ENCODE data around the gene RREB1. TPM values are rescaled to one million over a fixed set of nuclear protein-coding genes. Genes with fewer than 3 reads are reported as not detected.

RREB1 gene
- total RNA-seq, 1 donor from 2014 or later = 22.4 TPM

DNA sequence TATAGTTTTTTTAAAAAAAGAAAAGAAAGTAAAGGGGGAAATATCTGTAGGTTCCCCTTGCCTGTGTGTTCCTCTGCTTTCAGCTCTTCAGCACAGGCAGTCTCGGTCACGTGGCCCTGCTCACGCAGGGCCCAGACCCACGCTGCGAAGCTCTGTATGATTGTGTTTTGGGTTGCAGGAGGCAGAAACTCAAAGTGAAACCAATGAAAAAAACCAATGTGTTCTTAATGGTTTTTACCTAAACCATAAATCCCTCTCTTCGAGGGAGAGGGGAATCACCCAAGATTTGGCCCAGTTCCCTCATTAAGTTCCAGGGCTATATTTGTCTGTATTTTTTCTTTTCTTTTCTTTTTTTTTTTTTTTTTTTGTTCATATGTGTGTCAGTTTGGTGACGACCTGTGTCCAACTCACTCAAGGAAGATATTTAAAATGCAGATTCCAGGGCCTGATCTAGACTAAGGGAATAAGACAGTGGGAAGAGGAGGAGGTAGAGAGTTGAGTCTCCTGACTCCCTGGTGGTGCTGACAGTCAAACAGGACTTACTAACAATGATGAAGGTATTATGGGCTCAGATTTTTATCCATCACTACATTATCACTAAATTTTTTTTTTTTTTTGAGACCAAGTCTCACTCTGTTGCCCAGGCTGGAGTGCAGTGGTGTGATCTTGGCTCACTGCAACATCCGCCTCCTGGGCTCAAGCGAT, 33.8 kb upstream of the RREB1 start:
- no peak overlapping the region for H3K27ac ChIP-seq (ENCODE audit: low read depth, low read length)
- no peak overlapping the region for H3K4me3 ChIP-seq (ENCODE audit: low read length in 3 of 3)

DNA sequence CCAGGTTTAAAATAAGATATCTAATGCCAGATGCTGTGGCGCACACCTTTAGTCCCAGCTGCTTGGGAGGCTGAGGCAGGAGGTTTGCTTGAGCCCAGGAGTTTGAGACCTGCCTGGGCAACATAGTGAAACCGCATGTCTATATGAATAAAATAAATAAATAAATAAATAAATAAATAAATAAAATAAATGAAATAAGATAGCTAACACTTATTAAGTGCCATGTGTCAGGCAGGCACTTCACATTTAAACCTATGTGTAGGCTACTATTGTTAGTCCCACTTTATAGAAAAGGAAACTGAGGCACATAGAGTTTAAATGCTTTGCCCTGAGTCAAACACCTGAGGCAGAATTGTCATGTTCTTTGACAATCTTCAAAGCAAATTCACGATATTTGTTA, 32.9 kb upstream of the RREB1 start:
- Histone ChIP-seq H3K4me1 (ENCODE audit: control insufficient read depth in 3 of 3, insufficient read depth in 3 of 3, low read length in 3 of 3) (no peaks in the 10 kb centered on the region), H3K36me3 (ENCODE audit: control insufficient read depth in 3 of 3, insufficient read depth in 3 of 3, low read length in 3 of 3) (no peaks in the 10 kb centered on the region), H3K27me3 (ENCODE audit: control insufficient read depth in 3 of 3, insufficient read depth in 3 of 3, low read length in 3 of 3) (no peaks in the 10 kb centered on the region), H3K9me3 (ENCODE audit: control insufficient read depth in 3 of 3, low read length in 3 of 3) (no peaks in the 10 kb centered on the region), H3K4me3 (ENCODE audit: low read length in 3 of 3) (no peak overlapping the region), H3K27ac (ENCODE audit: low read depth, low read length) (no peak overlapping the region), H3K9ac (ENCODE audit: low read depth in 1 of 3, low read length in 3 of 3) (no peak overlapping the region)

More for the DNA sequence above, 33.8 kb upstream of the RREB1 start:
- no peaks in the 10 kb centered on the region for H3K4me1 ChIP-seq (ENCODE audit: control insufficient read depth in 3 of 3, insufficient read depth in 3 of 3, low read length in 3 of 3)
- no peaks in the 10 kb centered on the region for H3K9me3 ChIP-seq (ENCODE audit: control insufficient read depth in 3 of 3, low read length in 3 of 3)
- H3K9ac ChIP-seq (ENCODE audit: low read depth in 1 of 3, low read length in 3 of 3) = no peak overlapping the region
- no peaks in the 10 kb centered on the region for H3K27me3 ChIP-seq (ENCODE audit: control insufficient read depth in 3 of 3, insufficient read depth in 3 of 3, low read length in 3 of 3)
- H3K36me3 ChIP-seq (ENCODE audit: control insufficient read depth in 3 of 3, insufficient read depth in 3 of 3, low read length in 3 of 3) = no peaks in the 10 kb centered on the region

DNA sequence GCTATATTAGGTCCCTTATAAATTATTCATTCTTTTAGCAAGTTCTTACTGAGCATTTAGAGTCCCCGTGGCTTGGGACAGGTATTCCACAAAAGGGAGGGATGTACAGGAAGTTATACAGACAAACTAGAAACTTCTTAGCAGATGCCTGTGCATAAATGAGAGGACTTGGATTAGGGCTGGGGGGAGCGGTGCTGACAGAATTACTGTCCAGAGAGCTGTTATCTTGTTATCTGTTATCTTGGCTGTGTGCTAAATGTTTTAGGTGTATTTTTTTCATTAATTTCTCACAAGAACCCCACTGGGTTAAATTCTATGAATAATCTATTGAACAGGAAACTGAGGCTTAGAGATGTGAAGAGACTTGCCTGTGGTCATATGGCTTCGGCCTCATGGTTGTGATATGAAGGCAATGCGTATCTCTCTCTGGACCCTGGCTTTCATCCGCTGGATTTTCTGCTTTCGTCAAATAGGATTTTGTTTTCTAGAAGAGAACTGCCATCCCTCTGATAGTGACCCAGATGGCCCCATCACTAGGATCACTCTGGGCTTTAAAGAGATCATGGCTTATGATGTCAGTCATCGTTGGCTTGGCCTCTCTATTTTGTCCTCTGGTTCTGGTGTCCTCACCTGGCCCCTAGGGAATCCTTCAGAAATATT, 32.3 kb upstream of the RREB1 start:
- no peak overlapping the region for H3K9ac ChIP-seq (ENCODE audit: low read depth in 1 of 3, low read length in 3 of 3)
- H3K36me3 ChIP-seq (ENCODE audit: control insufficient read depth in 3 of 3, insufficient read depth in 3 of 3, low read length in 3 of 3) = no peaks in the 10 kb centered on the region
- H3K27ac ChIP-seq (ENCODE audit: low read depth, low read length) = no peak overlapping the region

DNA sequence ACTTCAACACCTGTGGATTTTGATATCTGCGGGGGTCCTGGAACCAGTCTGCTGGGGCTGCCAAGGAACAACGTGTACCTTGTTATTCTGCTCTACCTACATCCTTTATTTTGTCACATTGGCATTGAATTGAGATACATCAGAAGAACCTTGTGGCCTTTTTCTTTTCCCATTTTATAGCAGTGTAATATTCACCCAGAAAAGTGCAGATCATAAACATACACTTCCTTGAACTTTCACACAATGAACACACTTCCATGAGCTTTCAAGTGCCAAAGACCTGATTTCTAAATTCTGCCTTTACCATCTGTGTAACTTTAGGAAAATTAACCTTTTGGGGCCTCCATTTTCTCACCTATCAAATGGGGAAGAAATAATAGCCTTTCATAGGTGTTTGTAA, 29.9 kb upstream of the RREB1 start:
- H3K27me3 ChIP-seq (ENCODE audit: control insufficient read depth in 3 of 3, insufficient read depth in 3 of 3, low read length in 3 of 3) = no peaks in the 10 kb centered on the region
- no peaks in the 10 kb centered on the region for H3K9me3 ChIP-seq (ENCODE audit: control insufficient read depth in 3 of 3, low read length in 3 of 3)
- no peak overlapping the region for H3K9ac ChIP-seq (ENCODE audit: low read depth in 1 of 3, low read length in 3 of 3)
- H3K4me1 ChIP-seq (ENCODE audit: control insufficient read depth in 3 of 3, insufficient read depth in 3 of 3, low read length in 3 of 3) = no peaks in the 10 kb centered on the region
- no peaks in the 10 kb centered on the region for H3K36me3 ChIP-seq (ENCODE audit: control insufficient read depth in 3 of 3, insufficient read depth in 3 of 3, low read length in 3 of 3)
- H3K27ac ChIP-seq (ENCODE audit: low read depth, low read length) = no peak overlapping the region
- H3K4me3 ChIP-seq (ENCODE audit: low read length in 3 of 3) = no peak overlapping the region

More for the DNA sequence above, 32.3 kb upstream of the RREB1 start:
- no peaks in the 10 kb centered on the region for H3K27me3 ChIP-seq (ENCODE audit: control insufficient read depth in 3 of 3, insufficient read depth in 3 of 3, low read length in 3 of 3)
- no peaks in the 10 kb centered on the region for H3K4me1 ChIP-seq (ENCODE audit: control insufficient read depth in 3 of 3, insufficient read depth in 3 of 3, low read length in 3 of 3)
- no peaks in the 10 kb centered on the region for H3K9me3 ChIP-seq (ENCODE audit: control insufficient read depth in 3 of 3, low read length in 3 of 3)
- H3K4me3 ChIP-seq (ENCODE audit: low read length in 3 of 3) = no peak overlapping the region

DNA sequence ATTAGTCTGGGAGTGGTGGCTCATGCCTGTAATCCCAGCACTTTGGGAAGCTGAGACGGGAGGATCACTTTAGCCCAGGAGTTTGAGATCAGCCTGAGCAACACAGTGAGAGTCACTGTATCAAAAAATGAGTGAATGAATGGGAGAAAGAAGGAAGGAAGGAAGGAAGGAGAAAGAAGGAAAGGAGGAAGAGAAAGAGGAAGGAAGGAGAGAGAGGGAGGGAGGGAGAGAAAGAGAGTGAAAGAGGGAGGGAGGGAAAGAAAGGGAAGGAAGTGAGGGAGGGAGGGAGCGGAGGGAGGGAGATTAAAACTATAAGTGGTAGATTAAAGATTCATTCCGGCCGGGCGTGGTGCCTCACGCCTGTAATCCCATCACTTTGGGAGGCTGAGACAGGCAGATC, 28.9 kb upstream of the RREB1 start:
- Histone ChIP-seq H3K27me3 (ENCODE audit: control insufficient read depth in 3 of 3, insufficient read depth in 3 of 3, low read length in 3 of 3) (no peaks in the 10 kb centered on the region), H3K9ac (ENCODE audit: low read depth in 1 of 3, low read length in 3 of 3) (no peak overlapping the region), H3K4me1 (ENCODE audit: control insufficient read depth in 3 of 3, insufficient read depth in 3 of 3, low read length in 3 of 3) (no peaks in the 10 kb centered on the region), H3K36me3 (ENCODE audit: control insufficient read depth in 3 of 3, insufficient read depth in 3 of 3, low read length in 3 of 3) (no peaks in the 10 kb centered on the region), H3K27ac (ENCODE audit: low read depth, low read length) (no peak overlapping the region), H3K4me3 (ENCODE audit: low read length in 3 of 3) (no peak overlapping the region), H3K9me3 (ENCODE audit: control insufficient read depth in 3 of 3, low read length in 3 of 3) (no peaks in the 10 kb centered on the region)

DNA sequence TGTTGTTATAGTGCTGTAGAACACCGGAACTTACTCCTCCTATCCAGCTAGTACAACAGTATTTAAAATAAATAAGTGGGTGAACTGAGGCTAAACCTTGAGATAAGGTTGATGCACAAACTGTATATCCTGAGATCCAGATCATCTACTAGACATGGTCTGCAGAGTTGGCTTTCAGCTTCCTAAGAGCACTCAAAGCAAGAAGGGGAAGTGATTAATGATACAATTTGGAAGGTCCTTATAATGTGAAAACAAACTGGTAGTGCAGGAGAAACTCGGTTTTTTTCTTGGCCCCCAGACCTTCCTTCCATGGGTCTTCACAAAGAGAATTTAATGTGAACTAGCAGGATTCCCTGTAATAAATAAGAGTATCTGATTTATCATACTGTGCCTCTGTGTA, 27.4 kb upstream of the RREB1 start:
- Histone ChIP-seq H3K36me3 (ENCODE audit: control insufficient read depth in 3 of 3, insufficient read depth in 3 of 3, low read length in 3 of 3) (no peaks in the 10 kb centered on the region), H3K27me3 (ENCODE audit: control insufficient read depth in 3 of 3, insufficient read depth in 3 of 3, low read length in 3 of 3) (no peaks in the 10 kb centered on the region), H3K9ac (ENCODE audit: low read depth in 1 of 3, low read length in 3 of 3) (no peak overlapping the region), H3K4me3 (ENCODE audit: low read length in 3 of 3) (no peak overlapping the region), H3K9me3 (ENCODE audit: control insufficient read depth in 3 of 3, low read length in 3 of 3) (no peaks in the 10 kb centered on the region), H3K27ac (ENCODE audit: low read depth, low read length) (no peak overlapping the region), H3K4me1 (ENCODE audit: control insufficient read depth in 3 of 3, insufficient read depth in 3 of 3, low read length in 3 of 3) (no peaks in the 10 kb centered on the region)

DNA sequence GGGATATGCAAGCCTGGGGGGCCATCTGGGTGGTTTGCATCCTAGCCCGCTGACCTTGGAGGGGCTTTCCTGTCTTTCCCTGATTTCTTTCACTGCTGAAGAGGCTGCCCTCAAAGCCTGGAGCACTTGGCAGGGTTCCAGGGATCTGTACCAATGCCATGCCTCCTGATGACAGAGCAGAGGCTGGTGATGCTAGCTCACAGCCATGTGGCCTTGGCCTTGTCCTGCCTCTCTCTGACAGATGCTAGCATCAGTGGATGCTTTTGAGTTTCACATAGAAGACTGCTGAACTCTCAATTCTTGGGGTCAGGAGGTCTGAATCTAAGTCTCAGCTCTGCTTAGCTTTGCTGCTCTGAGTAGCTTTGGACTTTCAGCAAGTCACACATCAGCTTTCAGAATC, 21.9 kb upstream of the RREB1 start:
- H3K4me1 ChIP-seq (ENCODE audit: control insufficient read depth in 3 of 3, insufficient read depth in 3 of 3, low read length in 3 of 3) = peaks cover 9 to 24% (median 11%) of the 10 kb centered on the region in 3 donors
- H3K9me3 ChIP-seq (ENCODE audit: control insufficient read depth in 3 of 3, low read length in 3 of 3) = no peaks in the 10 kb centered on the region
- no peak overlapping the region for H3K9ac ChIP-seq (ENCODE audit: low read depth in 1 of 3, low read length in 3 of 3)
- no peaks in the 10 kb centered on the region for H3K36me3 ChIP-seq (ENCODE audit: control insufficient read depth in 3 of 3, insufficient read depth in 3 of 3, low read length in 3 of 3)
- H3K4me3 ChIP-seq (ENCODE audit: low read length in 3 of 3) = no peak overlapping the region
- H3K27ac ChIP-seq (ENCODE audit: low read depth, low read length) = peak overlapping the region; percentile 11
- no peaks in the 10 kb centered on the region for H3K27me3 ChIP-seq (ENCODE audit: control insufficient read depth in 3 of 3, insufficient read depth in 3 of 3, low read length in 3 of 3)

DNA sequence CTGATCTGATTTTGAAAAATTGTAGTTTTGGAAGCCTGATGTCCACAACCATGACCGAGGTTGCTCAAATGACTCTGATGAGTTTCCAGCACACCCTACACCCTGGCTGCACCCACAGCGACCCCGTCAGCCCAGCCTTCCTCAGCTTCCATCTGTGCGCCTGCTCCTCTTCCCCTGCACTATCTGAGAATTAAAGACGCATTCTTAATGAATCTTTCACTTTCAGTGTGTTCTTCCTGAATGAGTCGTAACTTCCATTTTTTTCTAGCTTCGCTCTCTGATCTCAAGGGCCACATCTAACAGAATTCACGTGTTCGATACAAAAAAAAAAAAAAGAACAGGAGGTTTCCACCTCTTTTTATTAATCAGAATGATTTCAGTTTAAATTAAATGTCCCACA, 21.3 kb upstream of the RREB1 start:
- Histone ChIP-seq H3K27ac (ENCODE audit: low read depth, low read length) (peak overlapping the region; percentile 52), H3K27me3 (ENCODE audit: control insufficient read depth in 3 of 3, insufficient read depth in 3 of 3, low read length in 3 of 3) (no peaks in the 10 kb centered on the region), H3K4me1 (ENCODE audit: control insufficient read depth in 3 of 3, insufficient read depth in 3 of 3, low read length in 3 of 3) (peaks cover 9 to 24% (median 11%) of the 10 kb centered on the region in 3 donors), H3K36me3 (ENCODE audit: control insufficient read depth in 3 of 3, insufficient read depth in 3 of 3, low read length in 3 of 3) (no peaks in the 10 kb centered on the region), H3K4me3 (ENCODE audit: low read length in 3 of 3) (peak overlapping the region; percentile 3 to 66 (median 7)), H3K9me3 (ENCODE audit: control insufficient read depth in 3 of 3, low read length in 3 of 3) (no peaks in the 10 kb centered on the region), H3K9ac (ENCODE audit: low read depth in 1 of 3, low read length in 3 of 3) (peak overlapping the region in 2 of 3 donors; percentile 25 to 44)

DNA sequence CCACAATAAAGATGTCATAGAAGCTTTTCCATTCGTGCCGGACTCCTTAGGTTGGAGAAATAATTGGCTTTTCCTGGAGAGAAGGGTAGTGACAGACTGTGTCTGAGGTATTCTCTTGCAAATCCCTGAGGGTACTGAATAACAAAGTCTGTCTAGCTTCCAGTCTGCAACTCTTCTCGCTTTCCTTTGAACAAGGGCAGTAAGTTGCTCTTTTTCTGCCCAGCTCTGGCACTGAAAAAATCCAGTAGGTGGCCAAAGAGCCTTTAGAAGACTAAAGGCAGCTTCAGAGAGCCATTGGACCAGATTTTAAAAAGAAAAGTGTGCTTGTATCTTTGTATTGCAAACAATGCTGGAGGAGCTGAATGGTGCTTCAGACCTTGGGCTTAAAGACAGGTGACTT, 20.7 kb upstream of the RREB1 start:
- H3K9ac ChIP-seq (ENCODE audit: low read depth in 1 of 3, low read length in 3 of 3) = peak overlapping the region; percentile 25 to 61 (median 44)
- no peaks in the 10 kb centered on the region for H3K9me3 ChIP-seq (ENCODE audit: control insufficient read depth in 3 of 3, low read length in 3 of 3)
- H3K4me1 ChIP-seq (ENCODE audit: control insufficient read depth in 3 of 3, insufficient read depth in 3 of 3, low read length in 3 of 3) = peaks cover 9 to 24% (median 11%) of the 10 kb centered on the region in 3 donors
- peak overlapping the region; percentile 7 to 66 (median 42) for H3K4me3 ChIP-seq (ENCODE audit: low read length in 3 of 3)
- H3K27ac ChIP-seq (ENCODE audit: low read depth, low read length) = peak overlapping the region; percentile 52
- no peaks in the 10 kb centered on the region for H3K27me3 ChIP-seq (ENCODE audit: control insufficient read depth in 3 of 3, insufficient read depth in 3 of 3, low read length in 3 of 3)
- no peaks in the 10 kb centered on the region for H3K36me3 ChIP-seq (ENCODE audit: control insufficient read depth in 3 of 3, insufficient read depth in 3 of 3, low read length in 3 of 3)

DNA sequence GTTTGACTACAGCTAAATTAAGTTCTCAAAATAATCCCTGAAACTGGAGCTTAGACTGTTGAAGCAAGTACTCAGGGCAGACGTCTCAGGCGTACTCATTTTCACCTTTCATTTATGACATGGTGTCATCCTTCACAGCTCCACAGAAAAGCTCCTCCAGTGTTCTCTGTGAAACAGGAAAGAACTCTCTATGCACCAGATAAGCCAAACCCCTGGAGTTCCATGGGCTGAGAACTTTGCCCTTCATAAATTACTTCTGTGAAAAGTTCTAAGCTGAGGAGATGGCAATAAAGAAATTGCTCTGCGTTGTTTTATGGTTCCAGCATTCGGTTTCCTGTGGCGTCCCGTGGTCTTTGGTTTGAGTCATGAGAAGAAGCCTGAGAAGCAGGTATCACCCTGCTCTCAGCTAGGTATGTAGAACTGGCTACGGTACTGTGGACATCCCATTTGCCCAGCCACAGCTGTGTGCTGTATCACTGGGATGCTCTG, 20.2 kb upstream of the RREB1 start:
- Histone ChIP-seq H3K9me3 (ENCODE audit: control insufficient read depth in 3 of 3, low read length in 3 of 3) (no peaks in the 10 kb centered on the region), H3K36me3 (ENCODE audit: control insufficient read depth in 3 of 3, insufficient read depth in 3 of 3, low read length in 3 of 3) (no peaks in the 10 kb centered on the region), H3K27ac (ENCODE audit: low read depth, low read length) (peak overlapping the region; percentile 52), H3K4me3 (ENCODE audit: low read length in 3 of 3) (peak overlapping the region in 2 of 3 donors; percentile 42 to 66), H3K9ac (ENCODE audit: low read depth in 1 of 3, low read length in 3 of 3) (peak overlapping the region; percentile 25 to 61 (median 44)), H3K4me1 (ENCODE audit: control insufficient read depth in 3 of 3, insufficient read depth in 3 of 3, low read length in 3 of 3) (peaks cover 9 to 24% (median 11%) of the 10 kb centered on the region in 3 donors), H3K27me3 (ENCODE audit: control insufficient read depth in 3 of 3, insufficient read depth in 3 of 3, low read length in 3 of 3) (no peaks in the 10 kb centered on the region)

Data from skeletal muscle tissue (tissue), 4 donors.